SH-SY5Y (cell line): ENCODE data around the gene GRAMD1B.

Experiments used
- GATA2 ChIP-seq: IDR thresholded peaks from 2 replicates; pipeline ENCODE4 v1.6.1; 2011; ENCODE audit warnings: mild to moderate bottlenecking, low read depth, low read length
- GATA3 ChIP-seq: IDR thresholded peaks from 2 replicates; pipeline ENCODE4 v1.6.1; 2011; ENCODE audit warnings: low read depth, mild to moderate bottlenecking, low read length, moderate library complexity

DNA sequence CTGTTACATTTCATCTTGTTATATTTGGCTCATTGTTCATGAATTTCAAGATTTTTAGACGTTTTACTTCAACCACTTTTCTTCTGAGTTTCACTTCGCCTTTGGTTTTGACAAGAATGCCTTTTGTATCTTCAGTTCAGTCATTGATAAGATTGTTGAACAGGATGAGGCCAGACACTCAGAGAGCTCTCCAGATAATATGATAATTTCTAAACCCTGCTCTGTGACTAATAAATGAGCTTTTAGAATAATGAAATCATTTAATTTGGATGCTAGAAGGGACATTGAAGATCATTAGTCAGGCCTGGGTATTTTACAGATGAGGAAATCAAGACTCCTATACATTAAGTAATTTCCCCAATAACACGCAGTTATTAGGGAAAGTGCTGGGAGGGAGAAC lies 37.2 kb upstream of the GRAMD1B start:
- TF ChIP-seq GATA3 = no peak
- TF ChIP-seq GATA2 = no peak
